Mucosa of descending colon (tissue), 3 donors: ENCODE measurements around the gene PARVB. TPM values are rescaled to one million over a fixed set of nuclear protein-coding genes. Genes with fewer than 3 reads are reported as not detected.

Source experiments
- ATAC-seq: fragments of 200-7000 bp; cut with Tn5 transposase; one replicate; pipeline ENCODE4 v1.9.1; 2020; ENCODE audit warnings: mild to moderate bottlenecking, moderate library complexity
- DNase-seq, 3 donors: peaks; one replicate each; pipeline ENCODE4 v3.0.0-alpha.2; 2020
- H3K36me3 ChIP-seq: fragments of 200-600 bp; one replicate; pipeline ENCODE4 v1.8.0; 2021; ENCODE audit warnings: low read depth, mild to moderate bottlenecking
- H3K4me1 ChIP-seq: fragments of 200-600 bp; one replicate; pipeline ENCODE4 v1.8.0; 2021; ENCODE audit warnings: low read depth, mild to moderate bottlenecking
- H3K4me3 ChIP-seq: fragments of 200-600 bp; one replicate; pipeline ENCODE4 v1.8.0; 2021; ENCODE audit warnings: mild to moderate bottlenecking
- H3K9me3 ChIP-seq: fragments of 200-600 bp; one replicate; pipeline ENCODE4 v1.8.0; 2021; ENCODE audit warnings: mild to moderate bottlenecking
- intact Hi-C, 2 donors: fragments of 100-400 bp; cut with DNase I in 1 of 2; cut with micrococcal nuclease in 1 of 2; formaldehyde crosslinking; loops; one replicate each; pipeline versions ENCODE4 v1.11.0 to v1.11.1; 2022; cut with DNase I, micrococcal nuclease
- total RNA-seq, 3 donors: library from RNA; stranded (reverse); fragmentation: NEBNext Ultra II Directional in 2 of 3; extraction: Animal tissue kit (Norgen Biotek cat#: 25700) in 2 of 3; gene quantifications; one replicate each; pipeline versions ENCODE4 v1.2.1 to v1.2.4, GENCODE V29; 2021 to 2023
- TF ChIP-seq, protein P1 (sequence below): fragments of 200-600 bp; IDR thresholded peaks from one replicate; pipeline ENCODE4 v1.8.0; 2022; ENCODE audit warnings: antibody characterized with exemption, mild to moderate bottlenecking
- donor health status: DM: no; HTN: no; CAD: no; lungs with moderate emphysema.
- donor health status: DM: no; HTN: no; CAD: no.
- donor health status: DM: no; HTN: yes; CAD: no.

The PARVB gene
- total RNA-seq, 3 donors from 2014 or later, result 5.2 to 35.7 (median 14.9) TPM

- Histone ChIP-seq H3K9me3 (no peaks in the 10 kb centered on the region), H3K4me3 (no peak overlapping the region), H3K36me3 (no peaks in the 10 kb centered on the region), H3K4me1 (no peaks in the 10 kb centered on the region)
- TF ChIP-seq, protein P1, sequence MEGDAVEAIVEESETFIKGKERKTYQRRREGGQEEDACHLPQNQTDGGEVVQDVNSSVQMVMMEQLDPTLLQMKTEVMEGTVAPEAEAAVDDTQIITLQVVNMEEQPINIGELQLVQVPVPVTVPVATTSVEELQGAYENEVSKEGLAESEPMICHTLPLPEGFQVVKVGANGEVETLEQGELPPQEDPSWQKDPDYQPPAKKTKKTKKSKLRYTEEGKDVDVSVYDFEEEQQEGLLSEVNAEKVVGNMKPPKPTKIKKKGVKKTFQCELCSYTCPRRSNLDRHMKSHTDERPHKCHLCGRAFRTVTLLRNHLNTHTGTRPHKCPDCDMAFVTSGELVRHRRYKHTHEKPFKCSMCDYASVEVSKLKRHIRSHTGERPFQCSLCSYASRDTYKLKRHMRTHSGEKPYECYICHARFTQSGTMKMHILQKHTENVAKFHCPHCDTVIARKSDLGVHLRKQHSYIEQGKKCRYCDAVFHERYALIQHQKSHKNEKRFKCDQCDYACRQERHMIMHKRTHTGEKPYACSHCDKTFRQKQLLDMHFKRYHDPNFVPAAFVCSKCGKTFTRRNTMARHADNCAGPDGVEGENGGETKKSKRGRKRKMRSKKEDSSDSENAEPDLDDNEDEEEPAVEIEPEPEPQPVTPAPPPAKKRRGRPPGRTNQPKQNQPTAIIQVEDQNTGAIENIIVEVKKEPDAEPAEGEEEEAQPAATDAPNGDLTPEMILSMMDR, result no peak
- DNase-seq (peak in 1 of 3 donors; percentile 2), ATAC-seq (no peak)
- intact Hi-C loops, result no loop called here
Observed at GRCh38 chr22:44158816-44159215, 134.7 kb downstream of the PARVB start.

- intact Hi-C loops, result no loop called here
- no peaks in the 10 kb centered on the region for H3K9me3 ChIP-seq
- H3K4me3 ChIP-seq, result no peak overlapping the region
- H3K4me1 ChIP-seq, result no peaks in the 10 kb centered on the region
- ATAC-seq (no peak), DNase-seq (peak in 1 of 3 donors; percentile 3)
- H3K36me3 ChIP-seq, result no peaks in the 10 kb centered on the region
- TF ChIP-seq, protein P1, result no peak
Observed at GRCh38 chr22:44159221-44159620, 135.1 kb downstream of the PARVB start.

DNA sequence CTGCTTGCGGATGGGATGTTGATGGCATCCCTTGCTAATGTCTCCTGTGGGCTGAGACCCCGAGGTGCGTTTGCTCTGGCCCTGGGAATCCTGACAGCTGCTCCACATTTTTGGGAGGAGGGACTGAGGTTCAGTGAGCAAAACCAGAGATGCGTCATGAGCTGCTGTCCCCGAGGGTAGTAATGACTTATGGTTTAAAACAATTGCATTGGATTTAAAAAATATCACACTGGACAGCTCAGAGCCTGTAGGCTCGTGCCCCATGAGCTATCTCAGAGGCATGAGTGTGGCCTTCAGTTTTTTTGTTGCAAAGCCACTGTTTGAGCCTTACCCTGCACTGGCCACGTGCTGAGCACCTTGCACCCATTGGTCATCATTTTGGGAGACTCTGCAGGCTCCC lies 135.7 kb downstream of the PARVB start:
- Histone ChIP-seq H3K9me3 (no peaks in the 10 kb centered on the region), H3K36me3 (no peaks in the 10 kb centered on the region), H3K4me1 (no peaks in the 10 kb centered on the region), H3K4me3 (no peak overlapping the region)
- ATAC-seq (no peak), DNase-seq (peak in 1 of 3 donors; percentile 5)
- intact Hi-C loops, result no loop called here
- TF ChIP-seq, protein P1, result no peak

GRCh38 chr22:44160421-44160820 lies 136.3 kb downstream of the PARVB start:
- Histone ChIP-seq H3K9me3 (no peaks in the 10 kb centered on the region), H3K4me3 (no peak overlapping the region), H3K4me1 (no peaks in the 10 kb centered on the region), H3K36me3 (no peaks in the 10 kb centered on the region)
- ATAC-seq (no peak), DNase-seq (no peak)
- intact Hi-C loops, result no loop called here
- TF ChIP-seq, protein P1, result no peak

GRCh38 chr22:44161673-44162072 lies 137.6 kb downstream of the PARVB start:
- DNase-seq, result no peak
- Histone ChIP-seq H3K36me3 (no peaks in the 10 kb centered on the region), H3K4me3 (no peak overlapping the region), H3K4me1 (no peaks in the 10 kb centered on the region), H3K9me3 (no peaks in the 10 kb centered on the region)
- TF ChIP-seq, protein P1, result no peak
- intact Hi-C loops, result no loop called here
- ATAC-seq, result no peak

DNA sequence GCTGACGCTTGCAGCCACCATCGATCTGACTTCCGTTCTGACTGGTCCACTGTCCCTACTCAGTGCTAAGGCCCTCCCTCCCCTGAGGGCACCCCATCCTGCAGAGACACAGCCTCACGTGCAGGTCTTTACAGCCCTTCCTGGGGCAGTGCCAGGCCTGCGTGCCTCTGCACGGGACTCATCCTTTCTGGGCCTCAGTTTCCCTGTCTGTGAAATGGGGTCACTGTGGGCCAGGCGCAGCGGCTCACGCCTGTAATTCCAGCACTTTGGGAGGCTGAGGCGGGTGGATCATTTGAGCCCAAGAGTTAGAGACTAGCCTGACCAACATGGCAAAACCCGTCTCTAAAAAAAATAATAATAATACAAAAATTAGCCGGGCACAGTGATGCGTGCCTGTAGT lies 138.9 kb downstream of the PARVB start:
- Histone ChIP-seq H3K9me3 (no peaks in the 10 kb centered on the region), H3K4me1 (no peaks in the 10 kb centered on the region), H3K36me3 (no peaks in the 10 kb centered on the region), H3K4me3 (no peak overlapping the region)
- no peak for ATAC-seq
- intact Hi-C loops, result no loop called here
- DNase-seq, result no peak
- TF ChIP-seq, protein P1, result no peak
